Loucy (cell line): ENCODE data around the gene SORCS2.

Experiments
- H2AFZ ChIP-seq: fragments of 200-600 bp; sonication (generic); 2 replicates; pipeline ENCODE4 v1.6.0; 2016; ENCODE audit warnings: antibody characterized with exemption, mild to moderate bottlenecking, low read length, moderate library complexity
- H3F3A ChIP-seq: fragments of 200-600 bp; 2 replicates; pipeline ENCODE4 v1.6.0; 2016; ENCODE audit warnings: antibody characterized with exemption, low read depth, mild to moderate bottlenecking
- H3K27me3 ChIP-seq: fragments of 200-600 bp; sonication (generic); 2 replicates; pipeline ENCODE4 v1.6.1; 2014; ENCODE audit warnings: low read length, mild to moderate bottlenecking; ENCODE audit not compliant: insufficient read depth, poor library complexity, severe bottlenecking
- H3K36me3 ChIP-seq: fragments of 200-600 bp; sonication (generic); 2 replicates; pipeline ENCODE4 v1.6.1; 2016; ENCODE audit warnings: low read length; ENCODE audit not compliant: insufficient read depth
- H3K4me1 ChIP-seq: fragments of 200-600 bp; sonication (generic); 2 replicates; pipeline ENCODE4 v1.5.1; 2014; ENCODE audit warnings: low read length, mild to moderate bottlenecking; ENCODE audit not compliant: insufficient read depth, poor library complexity, severe bottlenecking
- H3K4me2 ChIP-seq: fragments of 200-600 bp; sonication (generic); 2 replicates; pipeline ENCODE4 v1.6.0; 2014; ENCODE audit warnings: antibody characterized with exemption, low read length, low read depth, mild to moderate bottlenecking; ENCODE audit not compliant: poor library complexity, severe bottlenecking
- H3K4me3 ChIP-seq: fragments of 200-600 bp; sonication (generic); 2 replicates; pipeline ENCODE4 v1.5.1; 2014; ENCODE audit warnings: low read length, mild to moderate bottlenecking, mixed read lengths; ENCODE audit not compliant: poor library complexity, severe bottlenecking
- H3K79me2 ChIP-seq: fragments of 200-600 bp; sonication (generic); 2 replicates; pipeline ENCODE4 v1.6.1; 2014; ENCODE audit warnings: low read length; ENCODE audit not compliant: insufficient read depth
- H3K9ac ChIP-seq: fragments of 200-600 bp; sonication (generic); 2 replicates; pipeline ENCODE4 v1.6.0; 2014; ENCODE audit warnings: mild to moderate bottlenecking, low read depth, low read length, moderate library complexity; ENCODE audit not compliant: poor library complexity, severe bottlenecking
- H3K9me2 ChIP-seq: fragments of 200-600 bp; sonication (generic); replicated peaks from 2 replicates; pipeline ENCODE4 v1.6.1; 2016; ENCODE audit warnings: low read depth, low read length, mixed read lengths
- H3K9me3 ChIP-seq: fragments of 200-600 bp; sonication (generic); 2 replicates; pipeline ENCODE4 v1.6.1; 2014; ENCODE audit warnings: mild to moderate bottlenecking, antibody characterized with exemption, low read length, low read depth; ENCODE audit not compliant: insufficient read depth
- H4K20me1 ChIP-seq: fragments of 200-600 bp; sonication (generic); 2 replicates; pipeline ENCODE4 v1.6.0; 2014; ENCODE audit warnings: antibody characterized with exemption, low read length, mild to moderate bottlenecking; ENCODE audit not compliant: insufficient read depth, poor library complexity, severe bottlenecking
- EZH2phosphoT487 ChIP-seq: fragments of 200-600 bp; IDR thresholded peaks from 2 replicates; pipeline ENCODE4 v1.6.1; 2018; ENCODE audit warnings: antibody characterized with exemption, mild to moderate bottlenecking, moderate library complexity, borderline replicate concordance
- TF ChIP-seq, protein P1 (sequence below): fragments of 200-600 bp; sonication (generic); conservative IDR thresholded peaks from 2 replicates; pipeline ENCODE4 v1.5.1; 2014; ENCODE audit warnings: mild to moderate bottlenecking, antibody characterized with exemption, low read length

The SORCS2 gene

GRCh38 chr4:7282786-7283440 is 90.6 kb downstream of the SORCS2 start:
- H3K4me1 ChIP-seq = no peaks in the 10 kb centered on the region
- no peaks in the 10 kb centered on the region for H3K36me3 ChIP-seq
- TF ChIP-seq, protein P1, sequence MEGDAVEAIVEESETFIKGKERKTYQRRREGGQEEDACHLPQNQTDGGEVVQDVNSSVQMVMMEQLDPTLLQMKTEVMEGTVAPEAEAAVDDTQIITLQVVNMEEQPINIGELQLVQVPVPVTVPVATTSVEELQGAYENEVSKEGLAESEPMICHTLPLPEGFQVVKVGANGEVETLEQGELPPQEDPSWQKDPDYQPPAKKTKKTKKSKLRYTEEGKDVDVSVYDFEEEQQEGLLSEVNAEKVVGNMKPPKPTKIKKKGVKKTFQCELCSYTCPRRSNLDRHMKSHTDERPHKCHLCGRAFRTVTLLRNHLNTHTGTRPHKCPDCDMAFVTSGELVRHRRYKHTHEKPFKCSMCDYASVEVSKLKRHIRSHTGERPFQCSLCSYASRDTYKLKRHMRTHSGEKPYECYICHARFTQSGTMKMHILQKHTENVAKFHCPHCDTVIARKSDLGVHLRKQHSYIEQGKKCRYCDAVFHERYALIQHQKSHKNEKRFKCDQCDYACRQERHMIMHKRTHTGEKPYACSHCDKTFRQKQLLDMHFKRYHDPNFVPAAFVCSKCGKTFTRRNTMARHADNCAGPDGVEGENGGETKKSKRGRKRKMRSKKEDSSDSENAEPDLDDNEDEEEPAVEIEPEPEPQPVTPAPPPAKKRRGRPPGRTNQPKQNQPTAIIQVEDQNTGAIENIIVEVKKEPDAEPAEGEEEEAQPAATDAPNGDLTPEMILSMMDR = no peak
- no peak for TF ChIP-seq EZH2phosphoT487
- no peak overlapping the region for H3K4me2 ChIP-seq
- no peaks in the 10 kb centered on the region for H4K20me1 ChIP-seq
- H2AFZ ChIP-seq = no peak overlapping the region
- H3F3A ChIP-seq = no peaks in the 10 kb centered on the region
- peaks cover 17% of the 10 kb centered on the region; the same call in 1 of the 2 replicates for H3K9me3 ChIP-seq
- H3K79me2 ChIP-seq = no peaks in the 10 kb centered on the region
- H3K9ac ChIP-seq = no peak overlapping the region
- H3K4me3 ChIP-seq = no peak overlapping the region
- H3K9me2 ChIP-seq = no peaks in the 10 kb centered on the region
- no peaks in the 10 kb centered on the region for H3K27me3 ChIP-seq

- Histone ChIP-seq H3K4me1 (no peaks in the 10 kb centered on the region), H3K36me3 (no peaks in the 10 kb centered on the region), H3K9me2 (no peaks in the 10 kb centered on the region), H3K9me3 (peaks cover 17% of the 10 kb centered on the region; the same call in 1 of the 2 replicates), H3K79me2 (no peaks in the 10 kb centered on the region), H3K4me2 (no peak overlapping the region), H2AFZ (no peak overlapping the region), H3K4me3 (no peak overlapping the region), H3F3A (no peaks in the 10 kb centered on the region), H3K9ac (no peak overlapping the region), H4K20me1 (no peaks in the 10 kb centered on the region), H3K27me3 (no peaks in the 10 kb centered on the region)
- TF ChIP-seq, protein P1 = no peak
- TF ChIP-seq EZH2phosphoT487 = no peak
Measured at GRCh38 chr4:7285244-7286094, 93.1 kb downstream of the SORCS2 start.

GRCh38 chr4:7286170-7286569 is 93.8 kb downstream of the SORCS2 start:
- no peaks in the 10 kb centered on the region for H3K9me2 ChIP-seq
- no peaks in the 10 kb centered on the region for H3F3A ChIP-seq
- H2AFZ ChIP-seq = no peak overlapping the region
- no peak overlapping the region for H3K4me2 ChIP-seq
- H3K36me3 ChIP-seq = no peaks in the 10 kb centered on the region
- no peak overlapping the region for H3K4me3 ChIP-seq
- H3K79me2 ChIP-seq = no peaks in the 10 kb centered on the region
- H3K4me1 ChIP-seq = no peaks in the 10 kb centered on the region
- no peaks in the 10 kb centered on the region for H3K27me3 ChIP-seq
- no peaks in the 10 kb centered on the region for H4K20me1 ChIP-seq
- no peak overlapping the region for H3K9ac ChIP-seq
- no peak for TF ChIP-seq EZH2phosphoT487
- TF ChIP-seq, protein P1 = no peak
- peaks cover 17% of the 10 kb centered on the region; the same call in 1 of the 2 replicates for H3K9me3 ChIP-seq
